NCI-H460 (cell line): ENCODE data around the gene ANKDD1A. TPM values are rescaled to one million over a fixed set of nuclear protein-coding genes. Genes with fewer than 3 reads are reported as not detected.

Experiments used
- DNase-seq: peaks from one replicate; pipeline ENCODE4 v3.0.0-alpha.2; 2016; ENCODE audit warnings: low read depth; ENCODE audit errors: extremely low read depth
- total RNA-seq: library from RNA; depleted of rRNA; stranded (reverse); fragments of >200 nt; shearing (Covaris generic); gene quantifications from 2 replicates; pipeline ENCODE4 v1.2.3, GENCODE V29; 2014

ANKDD1A gene
- total RNA-seq, 1 experiment from 2014 or later, result 1.6 TPM

DNA sequence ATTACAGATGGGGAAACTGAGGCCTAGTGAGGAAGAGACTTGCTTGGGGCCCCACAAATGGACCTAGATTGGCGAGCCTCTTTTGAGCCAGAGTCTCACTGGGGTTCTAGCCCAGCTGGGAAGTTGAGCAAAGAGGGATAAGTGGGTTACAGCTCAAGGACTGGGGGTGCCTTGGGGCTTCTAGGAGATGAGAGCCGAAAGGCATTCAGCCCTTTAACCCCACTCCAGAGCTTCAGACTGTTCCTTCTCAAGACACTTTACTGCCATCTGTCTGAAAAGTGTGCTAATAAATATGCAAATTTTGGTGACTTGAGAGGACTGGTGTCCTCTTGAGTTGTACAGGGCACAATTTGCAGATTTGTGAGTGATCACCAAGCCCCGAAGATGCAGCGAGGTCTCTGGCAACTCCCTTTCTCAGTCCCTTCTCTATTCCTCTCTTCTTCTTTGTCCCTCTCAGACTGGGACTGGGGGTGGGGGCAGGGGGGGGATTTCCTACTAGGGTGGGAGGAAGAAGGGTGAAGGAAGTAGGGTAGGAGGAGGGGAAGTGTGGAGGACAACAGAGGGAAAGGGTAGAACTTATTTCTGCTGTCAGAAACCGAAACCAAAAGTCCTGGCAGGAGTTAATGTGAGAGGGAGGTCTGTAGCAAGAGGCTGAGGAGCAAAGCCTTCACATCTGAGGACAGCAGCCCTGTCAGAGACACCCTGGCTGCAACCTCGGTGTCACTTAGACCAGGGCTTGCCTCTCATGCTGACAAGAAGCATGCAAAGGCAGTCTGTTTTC lies 16.2 kb upstream of the ANKDD1A start:
- DNase-seq, result no peak

DNA sequence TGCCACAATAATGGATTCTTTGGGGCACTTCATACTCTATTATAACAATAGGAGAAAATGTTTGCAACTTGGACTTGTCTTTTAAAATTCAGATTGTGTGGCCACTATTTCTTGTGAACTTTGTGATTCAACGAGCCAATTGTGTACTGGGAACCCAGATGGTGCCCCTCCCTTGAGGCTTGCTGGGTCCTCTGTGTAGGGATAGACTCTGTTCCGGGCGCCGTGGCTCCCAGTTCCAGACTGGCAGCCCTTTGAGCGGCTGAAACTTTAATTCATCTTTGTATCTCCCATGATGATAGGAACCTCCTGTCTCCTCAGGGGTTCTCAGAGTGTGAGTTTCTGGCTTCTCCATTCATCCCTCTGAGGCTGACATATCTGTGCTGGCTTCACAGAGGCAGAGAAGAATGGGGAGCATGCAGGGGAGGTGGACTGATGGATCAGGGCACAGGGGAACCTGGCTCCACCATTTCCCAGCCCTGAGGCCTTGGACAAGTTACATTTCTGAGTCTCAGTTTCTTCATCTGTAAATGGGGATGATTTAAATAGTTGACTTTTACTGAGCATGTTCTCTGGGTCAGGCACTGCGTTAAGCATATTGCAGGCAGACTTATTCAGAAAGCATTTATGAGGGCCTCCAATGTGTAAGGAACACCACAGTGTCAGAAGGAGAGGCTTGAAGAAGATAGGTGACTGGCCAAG lies 15.2 kb upstream of the ANKDD1A start:
- no peak for DNase-seq

DNA sequence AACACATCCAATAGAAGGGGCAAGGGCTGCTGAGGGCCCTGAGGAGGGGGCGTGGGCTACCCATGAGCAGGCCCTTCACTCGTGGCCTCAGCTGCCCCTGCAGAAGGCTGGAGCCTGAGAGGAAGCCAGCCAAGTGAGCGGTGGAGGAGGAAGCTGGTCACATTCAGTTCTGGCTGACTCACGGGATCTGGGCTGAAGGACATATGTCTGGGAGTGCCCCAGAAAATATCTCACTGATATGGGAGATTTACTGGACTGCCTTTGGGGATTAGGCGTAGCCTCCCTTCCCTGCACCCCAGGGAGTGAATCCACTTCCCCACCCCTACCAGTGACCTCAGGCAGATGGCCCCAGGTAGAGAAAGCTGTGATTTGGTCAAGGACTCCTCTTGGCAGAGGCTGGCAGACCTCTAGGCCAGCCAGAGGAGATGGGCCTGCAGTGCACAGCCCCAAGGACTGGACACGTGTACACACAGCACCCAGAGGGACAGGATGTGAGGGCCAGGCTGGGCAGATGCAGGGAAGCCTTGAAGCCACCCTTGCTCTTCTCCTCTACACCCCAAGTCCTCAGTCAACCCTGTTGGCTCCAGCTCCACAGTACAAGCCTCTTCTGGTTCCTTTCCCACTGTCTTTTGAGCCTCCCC lies 14.2 kb upstream of the ANKDD1A start:
- DNase-seq, result peak; percentile 38

DNA sequence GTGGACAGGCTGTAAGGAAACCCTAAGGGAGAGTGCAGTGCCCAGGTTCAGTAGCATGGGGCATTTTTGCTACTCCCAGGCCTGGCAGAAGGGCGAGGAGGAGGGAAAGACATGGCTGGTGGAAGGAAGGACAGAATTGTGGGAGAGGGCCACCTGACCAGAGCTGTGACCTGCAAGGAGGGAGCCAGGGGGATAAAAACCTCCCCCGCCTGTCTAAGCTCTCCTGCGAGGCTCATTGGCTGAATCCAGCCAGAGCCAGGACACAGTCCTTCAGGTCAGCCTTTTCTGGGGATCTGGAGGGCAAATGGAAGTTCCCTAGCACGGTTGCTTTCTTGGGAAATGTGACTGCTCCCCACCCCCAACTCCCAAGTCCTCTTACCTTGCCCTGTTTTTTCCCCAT lies 13.3 kb upstream of the ANKDD1A start:
- no peak for DNase-seq

DNA sequence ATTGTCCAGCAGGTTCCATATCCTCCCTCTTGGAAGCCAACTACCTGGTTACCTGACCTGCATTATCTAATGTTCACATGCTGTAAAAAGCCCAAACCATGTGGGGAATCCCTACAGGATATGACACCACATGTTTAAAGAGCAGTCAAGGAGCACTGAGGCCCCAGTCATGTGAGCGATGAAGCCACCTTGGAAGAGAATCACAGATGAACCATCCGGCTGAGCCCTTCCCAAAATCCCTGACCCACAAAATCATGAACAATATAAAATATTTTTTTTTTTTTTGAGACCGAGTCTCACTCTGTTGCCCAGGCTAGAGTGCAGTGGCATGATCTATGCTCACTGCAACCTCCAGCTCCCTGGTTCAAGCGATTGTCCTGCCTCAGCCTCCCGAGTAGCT lies 10.6 kb upstream of the ANKDD1A start:
- no peak for DNase-seq

DNA sequence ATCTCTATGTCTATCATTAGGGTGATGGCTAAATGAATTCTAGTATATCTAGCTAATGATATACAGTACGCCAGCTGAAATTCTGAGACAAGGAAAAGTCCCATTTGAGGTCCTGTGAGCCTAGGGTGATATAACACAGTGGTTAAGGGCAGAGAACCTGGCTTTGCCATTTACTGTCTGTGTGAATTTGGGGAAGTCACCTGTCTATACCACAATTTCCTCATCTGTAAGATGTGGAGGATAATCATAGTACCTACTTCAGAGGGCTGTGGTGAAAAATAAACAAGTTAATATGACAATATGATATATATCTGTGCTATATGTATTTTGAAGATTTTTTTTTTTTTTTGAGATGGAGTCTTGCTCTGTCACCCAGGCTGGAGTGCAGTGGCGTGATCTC lies 9.8 kb upstream of the ANKDD1A start:
- DNase-seq, result no peak

DNA sequence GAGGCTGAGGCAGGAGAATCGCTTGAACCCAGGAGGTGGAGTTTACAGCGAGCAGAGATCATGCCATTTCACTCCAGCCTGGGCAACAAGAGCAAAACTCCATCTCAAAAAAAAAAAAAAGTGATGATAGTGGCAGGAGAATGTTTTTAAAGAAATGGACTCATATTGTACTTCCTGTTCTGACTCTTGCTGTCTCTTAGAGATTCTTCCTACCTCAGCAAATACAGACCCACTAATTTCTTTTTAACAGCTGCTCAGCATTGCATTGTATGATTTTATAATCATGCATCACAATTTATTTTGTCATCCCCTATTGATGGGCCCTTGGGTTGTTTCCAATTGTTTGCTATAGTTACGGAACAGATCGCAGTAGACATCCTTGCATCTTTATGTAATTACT lies 8.8 kb upstream of the ANKDD1A start:
- DNase-seq, result no peak

DNA sequence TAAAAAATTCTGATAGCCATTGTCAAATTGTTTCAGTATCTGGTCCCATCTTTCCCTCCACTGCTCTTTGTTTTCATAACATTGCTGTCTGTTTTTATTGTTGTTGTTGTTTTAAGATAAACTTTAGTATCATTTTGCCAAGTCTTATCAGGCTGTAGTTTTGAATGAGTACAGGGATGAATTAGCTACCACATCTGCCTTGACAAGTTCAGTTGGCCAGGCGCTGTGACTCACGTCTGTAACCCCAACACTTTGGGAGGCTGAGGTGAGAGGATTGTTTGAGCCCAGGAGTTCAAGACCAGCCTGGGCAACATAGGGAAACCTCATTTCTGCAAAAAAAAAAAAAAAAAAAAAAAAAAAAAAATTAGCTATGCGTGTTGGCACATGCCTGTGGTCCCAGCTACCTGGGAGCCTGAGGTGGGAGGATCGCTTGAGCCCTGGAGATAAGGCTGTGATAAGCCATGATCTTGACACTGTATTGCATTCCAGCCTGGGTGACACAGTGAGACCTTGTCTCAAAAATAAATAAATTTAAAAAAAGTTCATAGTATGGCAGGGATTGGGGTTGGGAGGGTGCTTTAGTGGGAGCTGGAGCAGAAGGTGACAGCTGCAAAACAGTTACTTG lies 8.3 kb upstream of the ANKDD1A start:
- no peak for DNase-seq

DNA sequence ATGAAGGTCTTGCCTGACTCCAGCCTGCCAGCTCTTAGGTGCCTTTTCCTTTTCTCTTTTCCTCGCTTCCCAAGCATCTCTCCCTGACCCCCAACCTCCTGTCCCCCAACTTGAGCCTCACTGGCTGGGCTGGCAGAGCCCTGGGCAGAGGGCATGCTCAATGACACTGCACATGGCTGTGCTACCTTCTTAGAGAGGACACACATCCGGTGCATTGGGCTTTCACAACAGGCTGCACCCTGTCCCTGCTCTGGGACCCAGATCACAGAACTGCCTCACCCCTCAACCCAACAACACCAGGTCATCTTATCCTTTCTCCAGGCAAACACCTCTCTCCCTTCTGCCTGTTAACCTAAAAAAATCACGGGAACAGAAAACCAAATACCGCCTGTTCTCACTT lies 7.5 kb upstream of the ANKDD1A start:
- no peak for DNase-seq

DNA sequence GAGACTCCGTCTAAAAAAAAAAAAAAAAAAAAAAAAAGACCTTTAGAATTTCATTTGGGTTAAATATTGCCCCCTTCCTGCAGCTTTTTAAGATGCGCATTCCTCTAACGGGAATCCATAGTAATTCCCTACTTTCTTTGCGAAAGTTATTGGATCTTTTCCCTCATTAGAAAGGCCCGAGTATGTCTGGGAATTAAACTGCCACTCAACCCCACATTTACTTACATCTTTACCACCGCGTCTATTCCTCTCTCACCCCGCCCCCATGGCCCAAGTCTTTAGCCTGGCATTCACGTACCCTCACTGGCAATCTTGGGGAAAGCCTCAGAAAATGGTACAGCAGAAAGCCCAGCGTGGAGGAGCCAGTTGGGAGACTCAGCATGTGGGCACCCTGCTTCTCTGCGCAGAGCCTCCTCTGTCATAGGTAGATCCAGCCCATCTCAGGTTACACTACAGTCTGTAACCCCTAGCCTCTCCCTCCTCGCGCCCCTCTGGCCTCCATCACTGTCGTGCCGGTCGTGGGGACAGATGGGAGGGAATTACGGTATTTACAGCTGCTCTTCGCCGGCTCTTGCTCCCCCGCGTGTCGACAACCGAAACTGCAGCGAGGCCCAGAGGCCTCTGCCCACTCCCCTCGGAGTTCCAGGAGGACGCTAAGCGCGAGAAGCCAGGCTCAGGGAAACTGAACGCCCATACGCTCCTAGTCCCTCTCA lies 6.4 kb upstream of the ANKDD1A start:
- peak; percentile 55 for DNase-seq

DNA sequence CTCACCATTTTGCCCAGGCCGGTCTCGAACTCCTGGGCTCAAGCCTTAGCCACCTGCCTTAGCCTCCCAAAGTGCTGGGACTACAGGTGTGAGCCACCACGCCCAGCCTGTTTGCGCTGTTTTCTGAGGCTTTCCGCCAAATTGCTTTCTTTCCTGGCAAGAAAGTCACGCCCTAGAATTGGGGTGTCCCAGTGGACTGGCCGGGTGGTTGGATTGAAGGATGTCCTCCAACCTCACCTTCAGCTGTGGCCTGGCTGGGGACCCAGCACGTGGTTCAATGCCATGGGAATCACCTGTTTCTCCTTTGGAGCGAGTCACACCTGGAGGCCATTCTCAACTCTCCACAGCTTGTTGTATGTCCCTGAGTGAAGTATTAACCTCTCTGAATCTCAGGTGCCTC lies 5.8 kb upstream of the ANKDD1A start:
- DNase-seq, result no peak

DNA sequence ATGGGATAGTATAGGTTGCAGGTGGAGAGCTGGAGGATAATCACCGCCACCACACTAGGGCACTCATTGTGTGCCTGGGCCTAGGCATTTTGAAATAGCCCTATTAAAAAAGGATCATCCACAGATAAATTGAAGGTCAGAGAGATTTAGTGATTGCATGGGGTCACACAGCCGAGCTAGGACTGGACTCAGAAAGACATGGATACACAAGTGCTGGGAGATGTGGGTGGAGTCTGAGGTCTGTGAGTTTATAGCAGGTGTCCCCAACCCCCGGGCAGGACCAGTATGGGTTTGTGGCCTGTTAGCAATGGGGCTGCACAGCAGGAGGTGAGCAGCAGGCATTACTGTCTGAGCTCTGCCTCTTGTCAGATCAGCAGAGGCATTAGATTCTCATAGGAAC lies 5.3 kb upstream of the ANKDD1A start:
- no peak for DNase-seq

DNA sequence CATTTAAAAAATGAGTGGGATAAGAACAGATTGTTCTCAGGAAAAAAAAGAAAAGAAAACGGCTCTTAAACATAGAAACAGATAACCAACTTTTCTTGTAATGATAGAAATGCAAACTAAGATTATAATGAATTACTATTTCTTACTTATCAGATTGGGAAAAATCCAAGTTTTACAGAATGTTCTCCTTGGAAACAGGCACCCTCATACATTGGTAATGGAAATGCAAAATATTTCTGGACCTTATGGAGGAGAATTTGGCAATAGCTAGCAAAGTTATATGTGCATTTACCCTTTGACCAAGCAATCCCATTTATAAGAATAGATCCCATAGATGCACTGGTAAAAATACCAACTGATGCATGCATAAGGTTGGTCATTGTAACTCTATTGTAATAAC lies 3.7 kb upstream of the ANKDD1A start:
- DNase-seq, result no peak

DNA sequence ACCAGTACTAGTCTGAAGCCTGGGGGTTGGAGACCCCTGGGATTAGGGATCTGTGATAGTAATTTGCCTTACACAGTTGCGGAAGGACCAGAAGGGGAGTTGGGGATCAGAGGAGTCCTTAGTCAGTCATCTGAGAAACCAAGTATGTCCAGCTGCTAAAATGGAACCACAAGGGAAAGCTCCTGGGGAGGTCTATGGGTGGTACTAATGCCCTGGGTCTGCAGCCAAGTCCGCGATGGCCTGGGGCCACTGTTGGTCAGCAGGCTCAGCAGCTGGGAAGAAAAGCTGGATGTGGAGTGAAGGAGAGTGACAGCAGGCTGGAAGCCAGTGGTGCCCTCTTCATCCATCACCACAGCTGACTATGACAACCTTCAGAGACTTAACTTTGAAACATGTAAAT lies 2.2 kb upstream of the ANKDD1A start:
- no peak for DNase-seq

DNA sequence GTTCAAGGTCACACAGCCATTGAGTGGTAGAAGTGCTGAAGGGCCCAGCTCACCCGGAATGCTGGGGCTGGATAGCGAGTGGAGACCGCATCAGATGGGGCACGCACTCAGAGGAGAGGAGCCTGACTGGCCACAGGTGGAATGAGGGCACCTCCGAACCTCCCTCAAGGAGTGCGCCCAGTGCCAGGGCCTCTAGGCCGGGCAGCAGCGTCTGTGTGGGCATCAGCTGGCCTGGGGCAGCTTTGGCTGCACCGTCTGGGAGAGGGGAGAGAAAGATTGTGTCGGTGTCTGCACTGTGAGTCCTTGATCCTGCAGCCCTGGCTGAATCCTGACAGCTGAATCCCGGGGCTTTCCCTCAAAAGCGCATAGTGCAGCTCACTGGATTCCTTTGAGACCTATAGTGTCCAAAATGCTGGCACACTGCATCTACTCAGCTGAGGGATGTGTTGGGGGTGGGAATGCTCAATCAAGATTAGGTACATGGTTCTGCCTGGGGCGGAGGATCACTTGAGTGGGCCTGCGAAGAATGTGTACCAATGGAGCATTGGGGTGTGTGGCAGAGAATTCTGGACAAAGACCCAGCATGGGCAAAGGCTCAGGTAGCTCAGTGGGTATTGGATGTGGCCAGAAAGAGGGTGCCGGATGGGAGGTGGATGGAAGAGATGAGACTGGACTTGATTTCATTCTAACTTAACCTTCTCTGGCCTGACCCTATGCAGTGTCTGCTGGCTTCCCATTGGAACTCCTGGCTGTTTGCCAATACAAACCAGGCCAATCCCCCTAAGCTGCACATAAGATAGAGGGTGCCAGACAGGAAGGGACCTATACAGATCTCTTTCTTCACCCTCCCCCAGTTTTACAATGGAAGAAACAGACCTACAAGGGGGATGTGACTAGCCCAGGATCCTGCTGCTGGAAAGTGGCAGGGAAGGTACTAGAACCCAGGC lies 950 bp downstream of the ANKDD1A start:
- no peak for DNase-seq

DNA sequence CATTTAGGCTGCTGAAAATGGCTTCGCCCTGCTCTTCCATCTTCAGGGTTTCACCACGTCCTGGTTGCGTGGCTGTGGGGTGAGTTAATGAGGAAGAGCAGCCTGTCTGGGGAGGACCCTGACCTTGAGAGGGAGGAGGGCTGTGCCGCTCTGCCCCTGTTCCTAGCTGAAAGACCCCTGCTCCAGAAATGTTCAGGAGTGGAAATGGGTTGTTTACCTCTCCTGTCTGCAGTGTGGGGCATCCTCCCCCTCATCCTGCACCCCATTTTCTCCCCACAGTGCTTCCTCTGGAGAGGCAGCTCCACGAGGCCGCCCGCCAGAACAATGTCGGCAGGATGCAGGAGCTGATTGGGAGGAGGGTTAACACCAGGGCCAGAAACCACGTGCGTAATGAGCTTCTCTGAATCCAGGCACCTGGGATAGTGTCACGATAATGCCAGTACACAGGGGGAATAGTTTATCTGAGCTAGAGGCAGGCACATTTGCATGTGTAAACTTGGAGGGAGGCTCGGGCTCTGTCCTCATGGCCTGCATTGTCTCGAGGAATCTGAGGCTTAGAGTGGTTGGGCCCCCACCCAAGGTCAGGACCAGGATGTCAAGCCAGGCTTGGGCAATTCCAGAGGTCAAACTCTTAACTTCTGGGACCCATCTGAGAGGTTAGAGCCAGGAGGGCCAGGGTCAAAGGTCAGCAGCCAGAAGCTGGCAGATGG lies 4.0 kb downstream of the ANKDD1A start:
- no peak for DNase-seq

DNA sequence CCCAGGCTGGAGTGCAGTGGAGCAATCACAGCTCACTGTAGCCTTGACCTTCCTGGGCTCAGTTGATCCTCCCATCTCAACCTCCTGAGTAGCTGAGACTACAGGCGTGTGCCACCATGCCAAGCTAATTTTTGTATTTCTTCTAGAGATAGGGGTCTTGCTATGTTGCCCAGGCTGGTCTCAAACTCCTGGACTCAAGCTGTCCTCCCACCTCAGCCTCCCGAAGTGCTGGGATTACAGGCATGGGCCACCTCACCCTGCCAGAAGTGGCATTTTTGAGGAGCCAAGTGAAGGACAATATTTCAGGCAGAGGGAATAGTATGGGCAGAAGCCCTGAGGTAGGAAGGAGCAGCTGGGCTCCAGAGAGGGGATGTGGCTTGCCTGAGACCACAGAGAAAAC lies 4.7 kb downstream of the ANKDD1A start:
- no peak for DNase-seq

DNA sequence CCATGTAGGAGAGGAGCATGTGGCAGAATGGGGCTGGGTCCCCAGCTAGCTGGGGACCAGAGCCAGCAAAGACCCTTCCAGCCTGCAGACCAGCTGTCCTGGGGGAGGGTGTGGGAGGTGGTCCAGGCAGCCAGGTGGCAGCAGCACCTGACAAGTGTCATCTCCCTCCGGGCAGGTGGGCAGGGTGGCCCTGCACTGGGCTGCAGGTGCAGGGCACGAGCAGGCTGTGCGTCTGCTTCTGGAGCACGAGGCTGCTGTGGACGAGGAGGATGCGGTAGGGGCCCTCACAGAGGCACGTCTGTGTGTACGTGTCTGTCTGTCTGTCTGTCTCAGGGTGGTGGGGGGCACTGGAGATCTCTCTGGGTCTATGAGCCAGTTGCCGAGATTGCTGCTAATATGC lies 5.5 kb downstream of the ANKDD1A start:
- DNase-seq, result no peak

DNA sequence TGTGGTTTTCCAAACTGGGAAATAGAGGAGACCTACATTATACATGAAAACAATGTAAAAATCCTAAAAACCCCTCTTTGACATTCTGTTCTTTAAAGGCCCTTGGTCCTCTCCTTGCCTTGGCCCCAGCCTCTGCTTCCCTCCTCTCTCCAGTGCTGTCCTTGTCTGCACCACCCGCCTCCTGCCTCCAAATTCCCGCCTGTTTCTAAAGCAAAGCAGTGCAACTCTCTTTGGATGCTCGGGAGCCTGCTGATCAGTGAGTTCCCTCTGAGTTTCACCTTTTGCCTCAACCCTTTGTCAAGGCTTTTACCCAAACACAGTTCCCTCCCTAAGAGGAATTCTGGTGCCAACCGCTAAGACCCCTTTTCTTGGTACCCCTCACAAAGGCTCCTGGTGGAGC lies 8.0 kb downstream of the ANKDD1A start:
- no peak for DNase-seq
